Measurements from ENCODE around the gene ID1.
A peak's percentile ranks its signal among the peaks of the same experiment; 100 is the strongest.

Gene ID1, protein sequence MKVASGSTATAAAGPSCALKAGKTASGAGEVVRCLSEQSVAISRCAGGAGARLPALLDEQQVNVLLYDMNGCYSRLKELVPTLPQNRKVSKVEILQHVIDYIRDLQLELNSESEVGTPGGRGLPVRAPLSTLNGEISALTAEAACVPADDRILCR

DNA sequence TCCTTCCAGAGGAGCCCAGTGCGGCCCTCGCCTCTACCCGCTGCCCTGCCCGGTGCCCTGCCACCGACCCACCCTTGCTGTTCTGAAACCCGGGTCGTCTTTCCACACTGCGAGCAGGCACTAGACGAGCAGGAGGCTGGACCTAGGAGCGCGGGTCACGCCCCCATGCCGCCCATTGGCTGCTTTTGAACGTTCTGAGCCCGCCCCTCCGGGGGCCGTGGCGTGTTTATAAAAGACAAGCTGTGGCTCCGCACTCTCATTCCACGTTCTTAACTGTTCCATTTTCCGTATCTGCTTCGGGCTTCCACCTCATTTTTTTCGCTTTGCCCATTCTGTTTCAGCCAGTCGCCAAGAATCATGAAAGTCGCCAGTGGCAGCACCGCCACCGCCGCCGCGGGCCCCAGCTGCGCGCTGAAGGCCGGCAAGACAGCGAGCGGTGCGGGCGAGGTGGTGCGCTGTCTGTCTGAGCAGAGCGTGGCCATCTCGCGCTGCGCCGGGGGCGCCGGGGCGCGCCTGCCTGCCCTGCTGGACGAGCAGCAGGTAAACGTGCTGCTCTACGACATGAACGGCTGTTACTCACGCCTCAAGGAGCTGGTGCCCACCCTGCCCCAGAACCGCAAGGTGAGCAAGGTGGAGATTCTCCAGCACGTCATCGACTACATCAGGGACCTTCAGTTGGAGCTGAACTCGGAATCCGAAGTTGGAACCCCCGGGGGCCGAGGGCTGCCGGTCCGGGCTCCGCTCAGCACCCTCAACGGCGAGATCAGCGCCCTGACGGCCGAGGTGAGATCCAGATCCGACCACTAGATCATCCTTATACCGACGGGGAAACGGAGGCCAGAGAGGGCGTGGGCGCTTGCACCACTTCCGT is at the start of gene ID1:
TSS of gene ID1 (plus strand) at position 259 of the 871 bp plus-strand sequence. CDS start at position 358, 99 bp downstream.
- Mint-ChIP-seq H3K36me3 (ENCODE audit: low read depth) (no peaks in the 10 kb centered on the region), H3K27me3 (peaks cover 49% of the 10 kb centered on the region), H3K4me3 (peak within 1 kb of the TSS; percentile 91), H3K4me1 (ENCODE audit: low read depth) (peaks cover 38% of the 10 kb centered on the region), H3K27ac (peak within 1 kb of the TSS; percentile 50), H3K9me3 (no peaks in the 10 kb centered on the region)
- intact Hi-C loops (cut with micrococcal nuclease): loop anchor here (2.0 kb wide), 1 partner anchor 32 kb away; no protein-coding TSS in a partner anchor

DNA sequence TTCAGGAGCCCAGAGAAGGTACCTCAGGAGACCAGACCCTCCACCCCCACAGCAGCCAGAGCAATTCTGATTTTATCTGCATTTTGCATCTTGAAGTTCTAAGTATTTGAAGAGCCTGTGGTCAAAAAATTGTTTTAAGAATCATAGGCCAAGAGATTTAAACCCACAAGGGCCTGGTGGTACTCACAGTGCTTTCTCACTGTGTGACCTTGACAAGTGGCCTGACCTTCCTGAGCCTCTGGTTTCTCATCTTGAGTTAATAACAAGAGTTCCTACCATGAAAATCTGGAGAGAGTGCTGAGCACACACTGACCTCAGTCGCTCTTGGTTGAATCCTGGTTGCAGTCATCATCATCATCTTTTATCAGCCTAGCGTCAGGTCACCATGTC is 45.4 kb upstream of the ID1 start:
- peaks cover 100% of the 10 kb centered on the region for H3K36me3 Mint-ChIP-seq (ENCODE audit: low read depth)
- no peaks in the 10 kb centered on the region for H3K9me3 Mint-ChIP-seq
- intact Hi-C loops (cut with micrococcal nuclease): no loop called here
- H3K27ac Mint-ChIP-seq: peak overlapping the region; percentile 50
- H3K27me3 Mint-ChIP-seq: no peaks in the 10 kb centered on the region
- peaks cover 13% of the 10 kb centered on the region for H3K4me1 Mint-ChIP-seq (ENCODE audit: low read depth)
- H3K4me3 Mint-ChIP-seq: no peak overlapping the region

DNA sequence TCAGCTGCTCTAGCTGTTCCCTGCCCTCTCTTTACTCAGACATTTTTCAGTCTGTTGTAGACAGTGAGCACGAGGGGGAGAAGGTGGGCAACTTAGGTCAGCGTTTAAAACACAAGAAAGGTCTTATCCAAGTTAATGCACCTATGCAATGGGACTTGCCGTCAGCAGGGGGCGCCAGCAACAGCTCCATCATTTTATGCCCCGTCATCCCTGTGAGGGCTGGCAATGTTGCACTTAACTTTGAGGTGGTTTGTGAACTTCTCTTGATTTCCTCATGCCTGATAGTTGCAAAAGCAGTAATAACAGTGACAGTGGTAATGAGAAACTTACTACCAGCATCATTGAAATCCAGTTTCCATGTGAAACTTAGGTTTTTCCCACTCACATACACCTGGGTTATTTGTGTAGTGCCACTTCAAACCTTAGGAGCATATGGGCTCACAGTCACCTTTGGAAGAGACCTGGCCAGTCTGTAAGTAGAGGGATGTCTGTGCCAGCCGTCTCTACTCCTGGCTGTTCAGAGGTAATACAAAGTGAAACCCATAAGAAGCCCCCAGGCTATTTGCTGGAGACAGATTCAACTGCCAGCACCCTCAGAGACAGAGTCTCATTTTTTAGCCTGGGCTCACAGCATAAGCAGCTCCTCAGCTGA is 44.9 kb upstream of the ID1 start:
- H3K4me1 Mint-ChIP-seq (ENCODE audit: low read depth): peaks cover 13% of the 10 kb centered on the region
- no peaks in the 10 kb centered on the region for H3K9me3 Mint-ChIP-seq
- H3K4me3 Mint-ChIP-seq: no peak overlapping the region
- H3K27ac Mint-ChIP-seq: peak overlapping the region; percentile 50
- no peaks in the 10 kb centered on the region for H3K27me3 Mint-ChIP-seq
- peaks cover 100% of the 10 kb centered on the region for H3K36me3 Mint-ChIP-seq (ENCODE audit: low read depth)
- intact Hi-C loops (cut with micrococcal nuclease): no loop called here

DNA sequence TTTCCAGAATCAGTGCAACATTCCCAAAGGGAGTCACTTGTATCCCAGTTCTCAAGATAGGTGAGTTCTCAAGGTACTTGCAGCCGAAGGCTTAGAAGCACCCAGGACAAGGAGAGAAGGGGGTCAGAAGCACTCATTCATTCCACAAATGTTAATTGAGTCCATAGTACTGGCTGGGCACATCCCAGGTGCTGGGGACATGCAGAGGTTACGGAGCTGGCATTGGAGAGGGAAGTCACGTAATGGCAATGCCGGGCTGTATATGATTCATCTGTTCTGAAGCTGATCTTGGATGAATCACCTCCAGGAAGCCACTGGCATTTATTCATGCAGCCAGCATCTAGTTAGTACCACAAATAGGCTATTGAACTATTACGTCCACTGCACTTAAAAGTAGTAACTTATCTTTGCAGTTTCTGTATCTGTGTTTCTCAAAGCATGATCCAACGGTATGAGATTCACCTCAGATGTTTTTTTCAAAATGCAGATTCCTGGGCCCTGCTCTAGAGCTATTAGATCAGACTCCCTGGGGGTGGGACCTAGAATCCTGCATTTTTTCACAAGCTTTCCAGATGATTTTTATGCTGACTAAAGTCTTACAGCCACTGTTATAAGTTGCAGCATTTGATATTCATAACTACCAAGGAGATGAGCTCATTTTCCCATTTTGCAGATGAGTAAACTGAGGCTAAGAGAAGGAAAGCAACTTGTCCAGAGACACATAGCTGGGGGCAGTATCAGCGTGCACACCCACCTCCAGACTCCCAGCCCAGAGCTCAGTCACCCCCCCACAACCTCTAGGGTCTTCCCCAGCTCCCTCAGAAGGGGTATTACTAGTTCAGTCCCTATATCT is 44.1 kb upstream of the ID1 start:
- Mint-ChIP-seq H3K4me1 (ENCODE audit: low read depth) (peaks cover 13% of the 10 kb centered on the region), H3K27ac (peak overlapping the region; percentile 50), H3K27me3 (no peaks in the 10 kb centered on the region), H3K9me3 (no peaks in the 10 kb centered on the region), H3K4me3 (no peak overlapping the region), H3K36me3 (ENCODE audit: low read depth) (peaks cover 100% of the 10 kb centered on the region)
- intact Hi-C loops (cut with micrococcal nuclease): no loop called here

DNA sequence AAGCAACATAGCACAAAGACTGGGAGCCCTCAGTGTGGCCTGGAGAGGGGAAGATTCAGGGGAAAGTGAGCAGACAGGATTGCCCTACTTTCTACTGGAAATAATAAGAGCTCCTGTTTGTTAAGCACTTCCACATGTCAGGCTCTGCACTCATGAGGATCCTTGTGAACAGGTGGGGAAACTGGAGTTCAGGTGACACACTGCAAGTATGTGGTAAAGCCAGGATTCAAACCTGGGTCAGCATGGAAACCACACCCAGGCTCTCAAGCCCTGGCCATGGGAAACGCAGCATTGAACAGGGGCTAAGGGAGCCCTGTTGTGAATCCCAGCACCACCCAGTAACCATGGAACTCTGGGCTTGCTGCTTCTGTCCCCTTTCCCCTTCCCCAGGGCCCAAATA is 42.8 kb upstream of the ID1 start:
- H3K9me3 Mint-ChIP-seq: no peaks in the 10 kb centered on the region
- intact Hi-C loops (cut with micrococcal nuclease): no loop called here
- no peak overlapping the region for H3K4me3 Mint-ChIP-seq
- peaks cover 17% of the 10 kb centered on the region for H3K4me1 Mint-ChIP-seq (ENCODE audit: low read depth)
- peaks cover 100% of the 10 kb centered on the region for H3K36me3 Mint-ChIP-seq (ENCODE audit: low read depth)
- H3K27me3 Mint-ChIP-seq: no peaks in the 10 kb centered on the region
- H3K27ac Mint-ChIP-seq: no peak overlapping the region

DNA sequence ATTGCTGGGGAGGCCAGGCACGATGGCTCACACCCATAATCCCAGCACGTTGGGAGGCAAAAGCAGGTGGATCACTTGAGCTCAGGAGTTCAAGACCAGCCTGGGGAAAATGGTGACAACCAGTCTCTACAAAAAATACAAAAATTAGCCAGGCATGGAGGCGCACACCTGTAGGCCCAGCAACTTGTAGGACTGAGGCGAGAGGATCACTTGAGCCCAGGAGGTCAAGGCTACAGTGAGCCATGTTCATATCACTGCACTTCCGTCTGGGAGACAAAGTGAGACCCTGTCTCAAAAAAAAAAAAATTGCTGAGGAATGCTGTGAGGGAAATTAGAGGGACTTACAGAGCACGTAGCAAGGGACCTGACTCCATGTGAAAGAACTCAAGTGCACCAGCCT is 40.8 kb upstream of the ID1 start:
- Mint-ChIP-seq H3K36me3 (ENCODE audit: low read depth) (peaks cover 100% of the 10 kb centered on the region), H3K27me3 (no peaks in the 10 kb centered on the region), H3K4me1 (ENCODE audit: low read depth) (peaks cover 22% of the 10 kb centered on the region), H3K4me3 (no peak overlapping the region), H3K9me3 (no peaks in the 10 kb centered on the region), H3K27ac (no peak overlapping the region)
- intact Hi-C loops (cut with micrococcal nuclease): no loop called here

DNA sequence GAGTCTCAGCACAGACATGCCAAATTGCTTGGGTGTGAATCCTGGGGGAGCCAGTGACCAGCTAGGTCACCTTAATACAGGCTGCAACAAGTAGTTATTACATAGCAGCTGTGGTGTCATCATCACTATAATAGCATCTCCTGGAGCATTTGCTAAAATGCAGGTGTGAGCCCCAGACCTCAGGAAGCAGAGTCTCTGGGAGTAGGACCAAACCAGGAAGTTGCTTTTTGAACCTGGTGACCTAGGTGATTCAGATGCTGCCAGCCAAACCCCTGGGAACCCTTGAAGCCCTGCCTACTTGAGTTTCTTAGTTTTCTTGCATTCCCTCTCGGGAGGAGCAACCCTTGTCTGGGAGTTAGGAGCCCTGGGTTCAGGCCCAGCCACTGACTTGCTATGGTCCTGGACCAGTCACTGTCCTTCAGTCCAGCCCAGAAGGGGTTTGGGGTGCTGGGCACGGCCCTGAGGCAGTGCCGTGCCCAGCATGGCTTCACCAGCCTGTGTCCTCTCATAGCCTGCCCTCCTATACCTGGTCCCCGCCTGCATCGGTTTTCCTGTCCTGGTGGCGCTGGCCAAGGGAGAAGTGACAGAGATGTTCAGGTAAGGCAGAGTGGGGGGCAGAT is 39.3 kb upstream of the ID1 start:
- Mint-ChIP-seq H3K27me3 (no peaks in the 10 kb centered on the region), H3K4me3 (no peak overlapping the region), H3K27ac (no peak overlapping the region), H3K9me3 (no peaks in the 10 kb centered on the region), H3K36me3 (ENCODE audit: low read depth) (peaks cover 100% of the 10 kb centered on the region), H3K4me1 (ENCODE audit: low read depth) (peaks cover 17% of the 10 kb centered on the region)
- intact Hi-C loops (cut with micrococcal nuclease): no loop called here

DNA sequence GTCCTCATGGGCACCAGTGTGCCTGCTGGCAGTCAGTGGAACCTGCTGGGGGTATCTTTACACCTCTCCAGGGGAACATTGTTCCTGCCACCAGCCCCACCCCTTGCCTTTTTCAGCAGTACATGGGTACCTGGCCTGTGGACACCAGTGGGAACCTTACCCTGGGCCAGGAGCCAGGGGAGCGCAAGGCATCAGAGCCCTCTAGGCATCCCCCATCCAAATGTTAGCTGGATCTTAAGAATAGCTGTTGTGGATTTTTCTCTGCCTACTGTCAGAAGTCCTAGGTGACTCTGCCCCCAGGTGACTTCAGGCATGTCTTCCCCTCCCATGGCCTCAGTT is 38.8 kb upstream of the ID1 start:
- H3K36me3 Mint-ChIP-seq (ENCODE audit: low read depth): peaks cover 99% of the 10 kb centered on the region
- intact Hi-C loops (cut with micrococcal nuclease): no loop called here

DNA sequence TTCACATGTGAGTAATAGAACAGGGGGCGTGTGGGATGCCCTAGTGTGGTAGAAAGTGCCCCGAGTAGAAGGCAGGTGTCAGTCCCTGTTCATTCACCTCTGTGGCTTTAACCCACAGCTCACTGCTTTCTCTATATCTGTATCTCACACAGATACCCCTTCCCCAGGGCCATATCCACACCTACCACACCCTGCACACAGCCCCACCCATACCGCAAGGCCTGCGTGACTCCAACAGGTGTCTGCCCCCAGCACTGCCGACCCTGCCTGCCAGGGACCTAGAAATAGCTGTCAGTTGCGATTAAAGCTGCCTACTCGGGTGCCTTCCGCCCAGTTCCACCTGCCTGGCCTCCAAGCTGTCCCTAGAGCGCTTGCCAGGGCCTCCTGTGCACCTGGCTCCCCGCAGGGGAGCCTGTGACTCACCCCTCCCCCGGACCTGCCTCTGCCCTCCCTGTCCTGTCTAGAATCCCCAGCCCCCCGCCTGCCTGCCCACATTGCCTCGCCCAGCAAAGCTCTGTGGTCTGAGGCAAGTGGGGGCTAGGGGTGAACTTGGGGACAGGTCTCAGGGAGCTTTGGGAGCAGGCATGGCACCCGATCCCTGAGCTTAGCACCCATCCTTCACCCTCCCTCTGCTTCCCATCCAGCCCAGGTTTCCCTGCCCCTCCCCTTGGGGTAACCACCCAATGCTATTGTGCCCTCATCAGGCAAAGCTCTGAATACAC is 38.3 kb upstream of the ID1 start:
- Mint-ChIP-seq H3K27ac (no peak overlapping the region), H3K27me3 (no peaks in the 10 kb centered on the region), H3K4me1 (ENCODE audit: low read depth) (peaks cover 17% of the 10 kb centered on the region), H3K36me3 (ENCODE audit: low read depth) (peaks cover 94% of the 10 kb centered on the region), H3K4me3 (no peak overlapping the region), H3K9me3 (no peaks in the 10 kb centered on the region)
- intact Hi-C loops (cut with micrococcal nuclease): no loop called here

More for the DNA sequence above, 38.8 kb upstream of the ID1 start:
- Mint-ChIP-seq H3K4me1 (ENCODE audit: low read depth) (peaks cover 15% of the 10 kb centered on the region), H3K9me3 (no peaks in the 10 kb centered on the region), H3K27me3 (no peaks in the 10 kb centered on the region), H3K27ac (no peak overlapping the region), H3K4me3 (no peak overlapping the region)

DNA sequence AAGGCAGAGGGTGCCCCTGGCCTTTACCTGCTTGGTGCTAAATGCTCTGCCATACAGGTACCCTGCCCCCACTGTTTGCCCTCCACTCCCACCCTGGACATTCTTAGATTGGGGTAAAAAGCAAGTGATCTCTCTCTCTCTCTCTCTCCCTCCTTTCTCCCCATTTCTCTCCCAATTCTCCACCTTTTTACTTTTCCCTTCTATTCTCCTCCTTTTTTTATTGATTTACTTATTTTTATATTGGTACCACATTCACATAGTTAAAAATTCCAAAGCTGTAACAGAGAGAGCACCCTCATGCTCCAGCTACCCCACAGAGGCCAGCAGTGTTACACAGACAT is 37.7 kb upstream of the ID1 start:
- no peaks in the 10 kb centered on the region for H3K27me3 Mint-ChIP-seq
- no peak overlapping the region for H3K4me3 Mint-ChIP-seq
- H3K36me3 Mint-ChIP-seq (ENCODE audit: low read depth): peaks cover 89% of the 10 kb centered on the region
- no peaks in the 10 kb centered on the region for H3K9me3 Mint-ChIP-seq
- intact Hi-C loops (cut with micrococcal nuclease): no loop called here
- H3K27ac Mint-ChIP-seq: no peak overlapping the region
- H3K4me1 Mint-ChIP-seq (ENCODE audit: low read depth): peaks cover 22% of the 10 kb centered on the region

DNA sequence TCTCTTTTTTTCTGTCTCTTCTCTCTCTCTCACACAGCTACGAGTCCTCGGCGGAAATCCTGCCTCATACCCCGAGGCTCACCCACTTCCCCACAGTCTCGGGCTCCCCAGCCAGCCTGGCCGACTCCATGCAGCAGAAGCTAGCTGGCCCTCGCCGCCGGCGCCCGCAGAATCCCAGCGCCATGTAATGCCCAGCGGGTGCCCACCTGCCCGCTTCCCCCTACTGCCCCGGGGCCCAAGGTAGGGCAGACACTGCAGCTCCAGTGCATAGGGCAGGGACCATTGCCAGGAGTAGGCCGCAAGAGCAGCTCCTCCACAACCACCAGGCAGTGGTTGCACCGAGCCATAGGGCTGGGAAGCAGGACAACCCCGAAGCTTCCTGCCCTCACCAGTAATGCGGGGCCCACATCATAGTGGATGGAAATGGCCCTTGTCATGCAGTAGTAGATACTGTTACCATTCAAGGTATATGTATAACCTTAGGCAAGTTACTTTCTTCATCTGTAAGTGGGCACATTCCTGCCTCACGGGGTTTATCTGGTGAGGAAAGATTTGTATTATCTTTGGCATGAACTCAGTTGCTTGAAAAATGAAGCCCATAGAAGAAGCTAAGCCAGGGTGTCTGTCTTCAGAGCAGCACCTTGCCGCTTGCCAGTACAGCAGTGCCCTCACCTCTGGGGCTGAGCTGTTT is 36.9 kb upstream of the ID1 start:
- peaks cover 26% of the 10 kb centered on the region for H3K4me1 Mint-ChIP-seq (ENCODE audit: low read depth)
- no peaks in the 10 kb centered on the region for H3K27me3 Mint-ChIP-seq
- H3K4me3 Mint-ChIP-seq: no peak overlapping the region
- no peaks in the 10 kb centered on the region for H3K9me3 Mint-ChIP-seq
- no peak overlapping the region for H3K27ac Mint-ChIP-seq
- intact Hi-C loops (cut with micrococcal nuclease): no loop called here
- H3K36me3 Mint-ChIP-seq (ENCODE audit: low read depth): peaks cover 80% of the 10 kb centered on the region

DNA sequence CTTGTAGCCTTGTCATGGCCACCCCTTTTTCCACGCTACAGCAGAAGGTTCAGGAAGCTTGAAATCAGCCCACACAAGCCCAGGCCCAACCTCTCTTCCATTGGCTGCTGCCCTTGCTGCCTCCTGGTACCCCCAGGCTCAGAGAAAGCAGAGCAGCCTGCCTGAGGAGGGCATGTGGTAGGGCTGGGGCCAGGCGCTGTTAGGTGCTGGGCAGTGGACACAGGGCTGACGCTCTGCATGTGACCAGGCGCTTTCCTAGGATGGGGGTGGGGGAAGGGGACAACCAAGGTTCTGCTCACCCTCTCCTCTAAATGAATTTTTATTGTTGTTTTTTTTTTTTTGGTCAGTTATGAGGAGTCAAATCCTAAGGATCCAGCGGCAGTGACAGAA is 36.3 kb upstream of the ID1 start:
- intact Hi-C loops (cut with micrococcal nuclease): no loop called here
- Mint-ChIP-seq H3K27ac (no peak overlapping the region), H3K4me1 (ENCODE audit: low read depth) (peaks cover 31% of the 10 kb centered on the region), H3K9me3 (no peaks in the 10 kb centered on the region), H3K36me3 (ENCODE audit: low read depth) (peaks cover 75% of the 10 kb centered on the region), H3K27me3 (no peaks in the 10 kb centered on the region), H3K4me3 (no peak overlapping the region)

Data from dendritic cell treated with granulocyte-macrophage colony-stimulating factor and Interleukin-4, amounts not matched to agents 40 ng/mL and 50 ng/mL, for 4 days (primary cell).